Superior temporal gyrus (tissue), 1 donor: ENCODE measurements around the gene ASCL5.

ENCODE experiments used
- DNase-seq: peaks from one replicate; pipeline ENCODE4 v3.0.0-alpha.2; 2016; ENCODE audit errors: extremely low spot score

The ASCL5 gene

GRCh38 chr1:201136355-201137023 lies 9.5 kb upstream of the ASCL5 start:
- no peak for DNase-seq

GRCh38 chr1:201134405-201134804 lies 7.4 kb upstream of the ASCL5 start:
- DNase-seq = no peak

DNA sequence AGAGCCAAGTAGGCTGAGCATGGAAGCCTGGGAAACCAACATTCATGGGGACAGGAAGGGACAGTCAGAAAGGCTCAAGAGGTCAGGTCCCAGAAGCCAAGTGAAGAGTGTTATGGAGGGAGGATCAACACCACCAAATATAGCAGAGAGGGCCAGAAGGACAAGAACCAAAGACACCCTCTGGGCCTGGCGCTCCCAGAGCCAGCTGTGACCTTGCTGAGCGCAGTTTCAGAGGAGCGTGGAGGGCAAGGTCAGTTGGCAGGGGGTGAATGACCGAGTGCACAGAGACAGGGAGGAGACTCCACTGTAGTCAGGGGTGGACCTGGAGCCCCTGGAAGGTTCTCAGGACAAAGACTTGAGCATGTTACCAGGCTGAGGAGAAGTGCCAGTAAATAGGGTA lies 4.4 kb upstream of the ASCL5 start:
- no peak for DNase-seq

- no peak for DNase-seq
Measured at GRCh38 chr1:201128962-201129361, 2.0 kb upstream of the ASCL5 start.

- no peak for DNase-seq
Measured at GRCh38 chr1:201128476-201128875, 1.5 kb upstream of the ASCL5 start.

GRCh38 chr1:201127755-201128455 lies 921 bp upstream of the ASCL5 start:
- no peak for DNase-seq

- DNase-seq = no peak
Measured at GRCh38 chr1:201126463-201126831, 537 bp downstream of the ASCL5 start.

GRCh38 chr1:201125800-201126199 lies 1.2 kb downstream of the ASCL5 start:
- no peak for DNase-seq

DNA sequence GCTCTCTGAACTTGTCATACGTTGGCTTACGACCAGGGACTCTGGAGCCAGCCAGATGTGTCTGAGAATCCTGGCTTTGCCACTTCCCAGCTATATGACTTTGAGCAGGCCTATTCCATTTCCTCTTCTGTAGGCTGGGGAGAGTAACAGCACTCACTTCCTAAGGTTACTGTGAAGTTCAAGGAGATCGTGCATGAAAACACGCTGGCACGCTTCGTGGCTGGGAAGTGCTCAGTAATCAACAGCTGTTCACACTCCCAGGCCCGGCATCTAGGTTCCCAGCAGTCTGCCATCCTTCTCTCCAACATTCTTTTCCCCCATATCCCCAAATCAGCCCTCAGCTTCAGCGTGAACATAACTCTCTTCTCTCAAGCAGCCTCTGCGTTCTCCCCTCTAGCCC lies 2.0 kb downstream of the ASCL5 start:
- no peak for DNase-seq

- DNase-seq = no peak
Measured at GRCh38 chr1:201123866-201124265, 3.1 kb downstream of the ASCL5 start.

DNA sequence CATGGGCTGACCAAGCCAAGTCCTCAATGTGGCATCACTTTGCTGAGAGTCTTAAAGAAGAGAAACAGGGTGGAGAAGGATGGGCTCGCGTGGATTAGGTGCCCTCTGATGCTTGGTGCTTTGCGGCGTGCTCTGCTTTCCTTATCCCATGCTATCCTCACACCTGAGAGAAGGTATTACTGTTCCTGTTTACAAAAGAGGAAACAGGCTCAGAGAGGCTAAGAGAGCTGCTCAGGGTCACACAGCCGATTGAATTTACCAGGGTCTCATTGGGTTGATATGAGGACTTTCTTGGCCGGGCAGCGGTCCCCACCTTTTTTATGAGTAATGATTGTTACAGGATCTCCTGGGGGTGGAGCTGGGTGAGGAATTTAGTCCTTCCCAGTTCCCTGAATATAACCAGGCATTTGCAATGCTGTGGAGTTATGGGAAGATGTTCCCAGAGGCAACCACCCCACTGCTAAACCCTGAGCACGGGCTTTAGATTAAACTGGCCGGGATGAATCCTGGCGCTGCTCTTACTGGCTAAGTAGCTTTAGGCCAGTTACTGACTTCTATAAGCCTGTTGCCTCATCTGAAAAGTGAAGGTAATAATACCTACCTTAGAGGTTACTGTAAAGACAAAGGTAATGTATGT lies 4.5 kb downstream of the ASCL5 start:
- no peak for DNase-seq

GRCh38 chr1:201119206-201120197 lies 7.5 kb downstream of the ASCL5 start:
- DNase-seq = peak; percentile 69

DNA sequence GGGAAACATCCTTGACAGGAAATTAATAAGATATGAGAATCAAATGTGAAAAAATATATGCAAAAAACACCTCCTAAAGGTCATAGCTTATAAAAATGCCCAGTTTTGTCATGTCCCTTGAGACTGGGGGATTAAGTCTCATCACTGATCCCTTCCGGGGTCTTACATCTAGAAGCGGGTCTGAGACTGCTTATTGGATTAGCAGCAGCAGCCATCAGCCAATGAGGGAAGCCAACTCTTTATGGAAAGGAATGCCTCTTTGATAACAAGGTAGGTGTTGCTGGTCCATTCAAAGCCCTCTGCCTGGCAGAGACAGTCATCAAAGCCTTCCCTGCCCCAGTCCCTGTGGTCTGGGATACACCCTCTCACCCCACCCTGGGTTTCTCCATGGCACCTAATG lies 10.9 kb downstream of the ASCL5 start:
- no peak for DNase-seq

DNA sequence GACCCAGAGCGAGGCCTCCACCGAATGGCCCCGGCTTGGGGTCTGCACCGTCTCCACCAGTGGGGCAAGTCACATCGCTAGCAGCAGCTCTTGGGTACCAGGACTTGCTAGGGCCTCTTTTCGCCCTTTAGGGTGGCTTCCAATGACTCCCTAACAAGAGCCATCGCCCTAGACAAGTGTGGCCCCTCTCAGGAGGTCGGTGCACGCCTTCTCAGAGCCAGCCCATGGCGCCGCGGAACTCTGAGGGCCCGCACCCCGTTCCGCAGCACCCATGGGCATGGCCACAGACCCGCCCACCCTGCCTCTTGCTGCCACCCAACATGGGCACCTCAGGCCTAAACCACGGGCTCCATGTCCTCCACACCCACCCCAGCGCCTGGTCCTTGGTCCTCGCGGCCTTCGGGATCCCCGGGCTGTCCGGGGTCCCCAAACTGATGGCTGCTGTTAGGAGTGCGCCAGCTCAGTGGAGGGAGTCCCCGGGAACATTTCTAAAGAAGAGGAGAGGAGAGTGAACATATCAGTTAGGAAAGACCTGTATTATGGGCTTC lies 11.5 kb downstream of the ASCL5 start:
- DNase-seq = no peak

DNA sequence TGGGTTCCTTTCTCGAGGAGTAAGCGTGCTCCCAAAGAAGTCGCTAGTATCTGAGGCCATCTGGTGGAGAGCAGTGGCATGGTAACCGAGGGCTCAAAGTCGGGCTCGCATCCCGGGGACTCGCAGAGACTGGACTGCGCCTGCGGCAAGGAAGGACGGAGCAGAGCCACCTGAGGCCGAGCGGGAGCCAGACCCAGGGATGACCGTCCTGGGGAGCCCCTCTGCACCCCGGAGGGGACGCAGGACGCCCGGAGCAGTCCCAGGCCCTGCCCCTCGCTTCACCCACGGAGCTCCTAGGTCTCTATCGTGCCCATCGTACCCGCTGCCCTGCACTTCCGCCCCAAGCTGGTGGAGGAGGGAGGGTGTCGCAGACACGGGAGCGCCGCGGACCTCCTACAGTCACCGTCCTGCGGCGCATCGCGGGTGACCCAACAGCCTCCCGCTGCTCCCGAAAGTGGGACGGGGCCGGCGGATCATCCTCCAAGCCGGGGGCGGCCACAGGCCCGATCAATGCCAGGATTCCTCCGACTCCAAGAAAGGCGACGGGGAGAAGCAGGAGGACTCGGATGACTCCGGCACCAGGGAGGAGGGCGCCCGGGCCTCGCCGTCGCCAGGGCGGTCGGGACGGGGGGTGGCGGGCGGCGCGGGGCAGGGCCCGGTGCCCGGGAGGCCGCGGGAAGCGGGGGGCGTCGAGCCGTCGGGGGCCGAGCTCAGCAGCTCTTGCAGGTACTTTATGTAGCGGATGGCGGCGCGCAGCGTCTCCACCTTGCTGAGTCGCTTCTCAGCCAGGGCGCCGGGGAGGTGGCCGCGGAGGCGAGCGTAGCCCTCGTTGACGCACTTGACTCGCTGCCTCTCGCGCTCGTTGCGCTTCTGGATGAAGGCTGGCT lies 12.5 kb downstream of the ASCL5 start:
- peak; percentile 91 for DNase-seq

DNA sequence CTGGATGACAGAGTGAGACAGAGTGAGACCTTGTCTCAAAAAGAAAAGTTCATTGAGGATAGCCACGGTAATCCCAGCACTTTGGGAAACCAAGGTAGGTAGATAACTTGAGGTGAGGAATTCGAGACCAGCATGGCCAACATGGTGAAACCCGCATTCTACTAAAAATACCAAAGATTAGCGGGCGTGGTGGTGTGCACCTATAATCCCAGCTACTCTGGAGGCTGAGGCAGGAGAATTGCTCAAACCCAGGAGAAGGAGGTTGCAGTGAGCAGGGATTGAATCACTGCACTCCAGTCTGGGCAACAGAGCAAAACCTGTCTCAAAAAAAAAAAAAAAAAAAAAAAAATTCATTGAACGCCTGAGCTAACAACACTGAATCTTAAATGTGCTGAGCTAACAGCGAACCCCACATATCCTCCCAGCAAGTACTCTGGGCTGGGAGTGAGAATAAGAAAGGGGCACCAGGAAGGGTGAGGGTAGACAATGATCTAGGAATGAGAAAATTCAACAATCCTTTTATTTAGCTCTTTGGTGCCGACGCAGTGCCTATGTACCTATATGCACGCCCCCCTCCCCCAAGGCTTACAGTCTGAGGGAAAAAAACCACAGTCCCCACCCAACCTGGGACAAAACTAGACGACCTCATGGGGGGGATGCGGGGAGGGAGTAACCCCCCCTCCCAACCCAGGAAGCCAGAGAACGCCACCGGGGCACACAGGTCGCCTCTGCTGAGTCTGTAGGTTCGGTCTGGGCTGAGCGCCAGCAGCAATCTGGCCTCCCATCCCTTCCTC lies 13.3 kb downstream of the ASCL5 start:
- no peak for DNase-seq

DNA sequence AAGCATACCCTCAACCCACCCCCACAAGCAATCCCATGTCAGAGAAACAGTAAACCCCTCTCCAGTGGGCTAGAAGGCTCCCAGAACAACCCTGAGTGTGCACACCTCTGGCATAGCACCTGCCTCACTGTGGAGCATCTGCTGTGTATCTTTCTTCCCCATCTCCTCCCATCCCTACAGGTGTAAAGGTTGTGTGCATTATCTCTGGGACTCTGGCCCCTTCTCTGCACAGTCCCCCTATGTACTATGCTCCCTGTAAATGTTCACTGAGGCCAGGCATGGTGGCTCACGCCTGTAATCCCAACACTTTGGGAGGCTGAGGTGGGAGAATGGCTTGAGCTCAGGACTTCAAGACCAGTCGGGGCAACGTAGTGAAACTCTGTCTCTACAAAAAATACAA lies 14.1 kb downstream of the ASCL5 start:
- no peak for DNase-seq

DNA sequence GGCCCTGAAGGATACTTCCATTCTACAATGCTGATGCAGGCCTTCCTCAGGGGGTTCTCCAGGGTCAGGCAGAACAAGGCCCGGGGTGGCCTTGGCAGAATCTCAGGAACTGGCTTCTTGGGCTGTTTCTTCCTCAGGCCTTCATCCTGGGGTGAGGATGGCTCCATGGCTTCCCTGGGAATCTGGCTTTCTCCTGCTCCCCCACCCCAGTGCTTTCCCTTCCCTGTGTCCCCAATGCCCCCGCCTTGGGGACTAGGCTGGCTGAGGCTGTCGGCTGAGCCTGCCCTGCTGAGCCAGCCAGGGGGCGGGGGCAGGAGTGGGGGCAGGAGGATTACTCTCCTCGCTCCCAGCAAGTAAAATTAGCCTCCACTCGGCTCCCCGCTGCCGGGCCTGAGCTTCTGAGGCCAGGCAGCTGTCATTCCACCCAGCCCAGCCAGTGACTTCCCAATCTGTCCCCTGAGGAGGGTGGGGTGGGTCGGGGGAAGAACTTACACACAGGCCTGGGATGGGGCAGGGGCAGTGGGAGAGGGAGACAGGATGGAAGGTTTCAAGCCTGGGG lies 14.7 kb downstream of the ASCL5 start, which contains the start of gene CACNA1S:
TSS of gene CACNA1S (minus strand) at position 254 of the 559 bp plus-strand sequence. CDS start at position 167, 87 bp downstream.
- no peak for DNase-seq

DNA sequence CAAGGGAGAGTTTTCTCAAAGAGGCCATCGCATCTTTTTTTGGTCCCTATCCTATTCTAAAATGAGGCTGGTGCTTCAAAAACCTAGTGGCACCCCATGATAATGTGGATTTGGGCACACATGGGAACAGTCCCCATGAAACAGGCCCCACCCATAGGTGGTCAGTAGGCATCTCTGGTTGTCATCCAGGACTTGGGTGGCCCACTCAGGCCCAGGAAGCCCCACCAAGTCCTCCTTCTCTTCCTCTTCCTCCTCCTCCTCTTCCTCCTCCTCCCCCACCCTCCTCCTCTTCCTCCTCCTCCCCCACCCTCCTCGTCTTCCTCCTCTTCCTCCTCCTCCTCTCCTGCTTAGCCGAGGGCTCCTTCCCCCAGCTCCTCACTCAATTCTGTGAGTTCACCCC lies 15.3 kb downstream of the ASCL5 start:
- DNase-seq = no peak
